Left lung (tissue), 10 donors: Measurements from ENCODE around the gene LY6G5B. TPM values are rescaled to one million over a fixed set of nuclear protein-coding genes. Genes with fewer than 3 reads are reported as not detected.

Source experiments
- ATAC-seq: fragments of 200-7000 bp; cut with Tn5 transposase; one replicate; pipeline ENCODE4 v1.9.1; 2020; ENCODE audit warnings: moderate library complexity
- DNase-seq, 4 donors: peaks; one replicate each; pipeline ENCODE4 v3.0.0-alpha.2; 2013 to 2020
- H3K27ac ChIP-seq, 2 donors: fragments of 200-600 bp; sonication (generic) in 1 of 2; one replicate each; pipeline versions ENCODE4 v1.5.0 to v1.8.0; 2020 to 2021
- H3K27me3 ChIP-seq, 2 donors: fragments of 200-600 bp; sonication (generic) in 1 of 2; one replicate each; pipeline versions ENCODE4 v1.5.0 to v1.8.0; 2020 to 2021
- H3K36me3 ChIP-seq, 2 donors: fragments of 200-600 bp; sonication (generic) in 1 of 2; one replicate each; pipeline versions ENCODE4 v1.5.0 to v1.8.0; 2020 to 2021
- H3K4me1 ChIP-seq, 2 donors: fragments of 200-600 bp; one replicate each; pipeline ENCODE4 v1.8.0; 2021
- H3K4me3 ChIP-seq, 2 donors: fragments of 200-600 bp; sonication (generic) in 1 of 2; one replicate each; pipeline versions ENCODE4 v1.5.0 to v1.8.0; 2020 to 2021; ENCODE audit warnings: mild to moderate bottlenecking in 1 of 2
- H3K9me3 ChIP-seq, 2 donors: fragments of 200-600 bp; sonication (generic) in 1 of 2; one replicate each; pipeline versions ENCODE4 v1.5.0 to v1.8.0; 2020 to 2021
- intact Hi-C, 2 donors: fragments of 100-400 bp; cut with DNase I; formaldehyde crosslinking; loops; one replicate each; pipeline versions ENCODE4 v1.11.2 to v1.14.2; 2022
- polyA plus RNA-seq, 6 donors: library from polyadenylated mRNA; unstranded; fragments of 120-200 nt; gene quantifications; one replicate each; pipeline ENCODE4 v1.2.1, GENCODE V29; 2013; ENCODE audit not compliant: insufficient read length in 6 of 6
- total RNA-seq, 2 donors: library from RNA; stranded (reverse); fragmentation: NEBNext Ultra II Directional; extraction: Animal tissue kit (Norgen Biotek cat#: 25700); gene quantifications; one replicate each; pipeline ENCODE4 v1.2.1, GENCODE V29; 2021
- TF ChIP-seq, protein P1 (sequence below), 2 donors: fragments of 200-600 bp; sonication (generic) in 1 of 2; IDR thresholded peaks; one replicate each; pipeline versions ENCODE4 v1.5.0 to v1.8.0; 2021; ENCODE audit warnings: antibody characterized with exemption in 2 of 2
- donor health status: DM: no; HTN: yes; CAD: no.
- donor health status: DM: no; HTN: no; CAD: no.

The LY6G5B gene
- total and polyA plus RNA-seq, 8 donors: 6.9 to 41.0 (median 30.1) TPM

- H3K4me3 ChIP-seq: peak overlapping the region in 1 of 2 donors; percentile 87
- DNase-seq (peak in 1 of 4 donors; percentile 2), ATAC-seq (no peak)
- intact Hi-C loops: no loop called here
- peaks cover 13 to 36% of the 10 kb centered on the region in 2 donors for H3K4me1 ChIP-seq
- TF ChIP-seq, protein P1, sequence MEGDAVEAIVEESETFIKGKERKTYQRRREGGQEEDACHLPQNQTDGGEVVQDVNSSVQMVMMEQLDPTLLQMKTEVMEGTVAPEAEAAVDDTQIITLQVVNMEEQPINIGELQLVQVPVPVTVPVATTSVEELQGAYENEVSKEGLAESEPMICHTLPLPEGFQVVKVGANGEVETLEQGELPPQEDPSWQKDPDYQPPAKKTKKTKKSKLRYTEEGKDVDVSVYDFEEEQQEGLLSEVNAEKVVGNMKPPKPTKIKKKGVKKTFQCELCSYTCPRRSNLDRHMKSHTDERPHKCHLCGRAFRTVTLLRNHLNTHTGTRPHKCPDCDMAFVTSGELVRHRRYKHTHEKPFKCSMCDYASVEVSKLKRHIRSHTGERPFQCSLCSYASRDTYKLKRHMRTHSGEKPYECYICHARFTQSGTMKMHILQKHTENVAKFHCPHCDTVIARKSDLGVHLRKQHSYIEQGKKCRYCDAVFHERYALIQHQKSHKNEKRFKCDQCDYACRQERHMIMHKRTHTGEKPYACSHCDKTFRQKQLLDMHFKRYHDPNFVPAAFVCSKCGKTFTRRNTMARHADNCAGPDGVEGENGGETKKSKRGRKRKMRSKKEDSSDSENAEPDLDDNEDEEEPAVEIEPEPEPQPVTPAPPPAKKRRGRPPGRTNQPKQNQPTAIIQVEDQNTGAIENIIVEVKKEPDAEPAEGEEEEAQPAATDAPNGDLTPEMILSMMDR (IDR thresholded peaks at IDR 0.05): no peak
- no peaks in the 10 kb centered on the region for H3K9me3 ChIP-seq
- H3K27ac ChIP-seq: no peak overlapping the region
- no peaks in the 10 kb centered on the region for H3K27me3 ChIP-seq
- peaks cover 0 to 37% of the 10 kb centered on the region in 2 donors for H3K36me3 ChIP-seq
Observed at GRCh38 chr6:31700740-31701401, 31.1 kb downstream of the LY6G5B start.

DNA sequence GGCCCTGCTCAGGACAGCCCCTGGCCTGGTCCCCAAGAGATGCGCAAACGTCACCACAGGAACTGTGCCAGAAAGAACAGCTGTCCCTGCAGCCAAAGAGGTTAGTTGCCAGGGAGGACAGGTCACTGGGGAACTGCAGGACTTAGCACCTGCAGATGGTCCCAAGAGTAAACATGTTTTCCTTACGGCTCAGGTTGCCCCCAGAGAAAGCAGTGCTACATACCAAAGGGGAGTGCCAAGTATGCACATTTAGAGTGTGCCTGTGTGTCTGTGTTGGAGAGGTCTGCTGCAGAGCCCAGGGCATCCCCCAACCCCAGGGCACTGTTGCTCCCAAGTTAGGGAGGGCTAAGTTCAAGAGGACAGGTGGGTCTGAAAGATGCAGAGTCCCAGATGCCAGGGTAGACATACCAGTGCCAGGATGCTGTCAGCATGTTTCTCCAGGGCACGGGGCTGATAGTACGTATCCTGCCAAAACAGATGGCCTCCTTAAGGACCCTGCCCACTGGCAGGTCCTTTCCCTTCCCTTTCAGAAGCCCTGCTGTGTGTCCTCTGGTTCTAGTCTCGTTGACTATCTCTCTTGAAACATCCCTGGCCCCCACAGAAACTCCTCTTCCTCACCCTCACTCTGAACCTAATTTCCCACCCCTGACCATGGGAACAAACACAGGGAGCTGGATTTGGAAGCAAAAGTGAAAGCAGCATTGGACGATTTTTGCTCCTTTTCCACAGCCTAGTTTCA lies 32.1 kb downstream of the LY6G5B start:
- DNase-seq: peak in 1 of 4 donors; percentile 20
- TF ChIP-seq, protein P1 (IDR thresholded peaks at IDR 0.05): no peak
- Histone ChIP-seq H3K9me3 (no peaks in the 10 kb centered on the region), H3K4me3 (peak overlapping the region; percentile 80 to 87), H3K4me1 (peaks cover 13 to 36% of the 10 kb centered on the region in 2 donors), H3K27ac (peak overlapping the region; percentile 97 to 99), H3K36me3 (peaks cover 0 to 28% of the 10 kb centered on the region in 2 donors), H3K27me3 (no peaks in the 10 kb centered on the region)
- intact Hi-C loops: no loop called here
- ATAC-seq: peak; percentile 1

DNA sequence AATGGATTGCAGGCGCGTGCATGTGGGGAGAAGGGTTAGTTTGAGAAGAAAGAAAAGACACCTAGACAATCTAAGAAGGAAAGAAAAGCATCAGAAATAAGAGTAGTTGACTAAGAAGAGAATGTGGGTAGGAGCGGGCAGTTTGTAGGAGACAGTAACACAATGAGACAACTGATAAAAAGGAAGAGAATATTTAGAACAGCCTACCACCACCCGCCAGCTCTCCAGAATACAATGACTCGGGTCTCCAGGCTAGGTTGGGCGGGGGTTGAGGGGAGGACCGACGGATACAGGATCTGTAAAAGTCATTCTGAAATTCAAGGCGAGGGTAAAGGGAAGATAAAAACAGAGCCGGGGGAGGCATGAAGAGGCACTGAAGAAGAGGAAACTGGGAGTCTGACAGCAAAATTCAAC lies 32.6 kb downstream of the LY6G5B start:
- H3K4me1 ChIP-seq: peaks cover 13 to 36% of the 10 kb centered on the region in 2 donors
- ATAC-seq (peak; percentile 24), DNase-seq (no peak)
- intact Hi-C loops: no loop called here
- H3K4me3 ChIP-seq: peak overlapping the region; percentile 80 to 87
- H3K9me3 ChIP-seq: no peaks in the 10 kb centered on the region
- H3K27me3 ChIP-seq: no peaks in the 10 kb centered on the region
- TF ChIP-seq, protein P1 (IDR thresholded peaks at IDR 0.05): no peak
- H3K27ac ChIP-seq: peak overlapping the region; percentile 97 to 99
- H3K36me3 ChIP-seq: peaks cover 0 to 25% of the 10 kb centered on the region in 2 donors

- Histone ChIP-seq H3K9me3 (no peaks in the 10 kb centered on the region), H3K4me1 (peaks cover 13 to 36% of the 10 kb centered on the region in 2 donors), H3K36me3 (peaks cover 0 to 25% of the 10 kb centered on the region in 2 donors), H3K27me3 (no peaks in the 10 kb centered on the region), H3K4me3 (peak within 1 kb of the TSS; percentile 80 to 87), H3K27ac (peak within 1 kb of the TSS; percentile 97 to 99)
- ATAC-seq: peak; percentile 99
- intact Hi-C loops: no loop called here
- DNase-seq: peak; percentile 99 to 100 (median 99)
- TF ChIP-seq, protein P1 (IDR thresholded peaks at IDR 0.05): no peak
Observed at GRCh38 chr6:31702819-31703716, 33.3 kb downstream of the LY6G5B start, which contains the start of gene ABHD16A. Gene ABHD16A, minus strand, starts transcription at chr6:31703324. Its CDS starts 43 bp downstream, at chr6:31703281.
